ENCODE results near the gene S1PR5. TPM values are rescaled to one million over a fixed set of nuclear protein-coding genes. Genes with fewer than 3 reads are reported as not detected.

S1PR5 gene
- total RNA-seq, 4 donors from 2014 or later, result 0.84 TPM; not detected in 3

- Histone ChIP-seq H3K9me3 (no peaks in the 10 kb centered on the region), H3K4me1 (peaks cover 0 to 38% (median 15%) of the 10 kb centered on the region in 4 donors), H3K27ac (no peak overlapping the region), H3K36me3 (no peaks in the 10 kb centered on the region), H3K4me3 (no peak overlapping the region), H3K27me3 (peaks cover 0 to 99% of the 10 kb centered on the region in 2 donors)
- TF ChIP-seq, protein P1, sequence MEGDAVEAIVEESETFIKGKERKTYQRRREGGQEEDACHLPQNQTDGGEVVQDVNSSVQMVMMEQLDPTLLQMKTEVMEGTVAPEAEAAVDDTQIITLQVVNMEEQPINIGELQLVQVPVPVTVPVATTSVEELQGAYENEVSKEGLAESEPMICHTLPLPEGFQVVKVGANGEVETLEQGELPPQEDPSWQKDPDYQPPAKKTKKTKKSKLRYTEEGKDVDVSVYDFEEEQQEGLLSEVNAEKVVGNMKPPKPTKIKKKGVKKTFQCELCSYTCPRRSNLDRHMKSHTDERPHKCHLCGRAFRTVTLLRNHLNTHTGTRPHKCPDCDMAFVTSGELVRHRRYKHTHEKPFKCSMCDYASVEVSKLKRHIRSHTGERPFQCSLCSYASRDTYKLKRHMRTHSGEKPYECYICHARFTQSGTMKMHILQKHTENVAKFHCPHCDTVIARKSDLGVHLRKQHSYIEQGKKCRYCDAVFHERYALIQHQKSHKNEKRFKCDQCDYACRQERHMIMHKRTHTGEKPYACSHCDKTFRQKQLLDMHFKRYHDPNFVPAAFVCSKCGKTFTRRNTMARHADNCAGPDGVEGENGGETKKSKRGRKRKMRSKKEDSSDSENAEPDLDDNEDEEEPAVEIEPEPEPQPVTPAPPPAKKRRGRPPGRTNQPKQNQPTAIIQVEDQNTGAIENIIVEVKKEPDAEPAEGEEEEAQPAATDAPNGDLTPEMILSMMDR (IDR thresholded peaks at IDR 0.05), result no peak
- TF ChIP-seq POLR2A (IDR thresholded peaks at IDR 0.05), result no peak
- TF ChIP-seq EP300 (IDR thresholded peaks at IDR 0.05), result no peak
- no peak for DNase-seq (ENCODE audit: low spot score in 2 of 2)
- 19 to 35% methylated on average over 43 to 88 of the region's 107 CpGs for WGBS, 2 donors
Observed at GRCh38 chr19:10514211-10515145, 2.8 kb downstream of the S1PR5 start.

- 80 to 82% methylated on average over 7 of the region's 7 CpGs for WGBS, 2 donors
- peaks cover 0 to 28% (median 12%) of the 10 kb centered on the region in 4 donors for H3K4me1 ChIP-seq
- no peaks in the 10 kb centered on the region for H3K36me3 ChIP-seq
- no peak for TF ChIP-seq POLR2A (IDR thresholded peaks at IDR 0.05)
- TF ChIP-seq, protein P1 (IDR thresholded peaks at IDR 0.05), result no peak
- TF ChIP-seq EP300 (IDR thresholded peaks at IDR 0.05), result no peak
- H3K9me3 ChIP-seq, result no peaks in the 10 kb centered on the region
- H3K4me3 ChIP-seq, result no peak overlapping the region
- no peak overlapping the region for H3K27ac ChIP-seq
- peaks cover 0 to 98% of the 10 kb centered on the region in 2 donors for H3K27me3 ChIP-seq
- DNase-seq (ENCODE audit: low spot score in 2 of 2), result no peak
Observed at GRCh38 chr19:10513223-10513622, 4.0 kb downstream of the S1PR5 start.

- WGBS, 2 donors, result 7 to 8% methylated on average over 7 to 13 of the region's 15 CpGs
- no peak for DNase-seq (ENCODE audit: low spot score in 2 of 2)
- Histone ChIP-seq H3K4me3 (no peak overlapping the region), H3K27me3 (peaks cover 0 to 69% of the 10 kb centered on the region in 2 donors), H3K36me3 (no peaks in the 10 kb centered on the region), H3K27ac (no peak overlapping the region), H3K9me3 (no peaks in the 10 kb centered on the region), H3K4me1 (peaks cover 0 to 17% (median 2%) of the 10 kb centered on the region in 4 donors)
- TF ChIP-seq, protein P1 (IDR thresholded peaks at IDR 0.05), result peak; percentile 55 to 69 (median 58)
- TF ChIP-seq EP300 (IDR thresholded peaks at IDR 0.05), result no peak
Observed at GRCh38 chr19:10510301-10510802, 6.9 kb downstream of the S1PR5 start.

GRCh38 chr19:10508707-10509106 lies 8.5 kb downstream of the S1PR5 start:
- peaks cover 0 to 53% of the 10 kb centered on the region in 2 donors for H3K27me3 ChIP-seq
- DNase-seq (ENCODE audit: low spot score in 2 of 2), result no peak
- no peaks in the 10 kb centered on the region for H3K9me3 ChIP-seq
- no peak overlapping the region for H3K27ac ChIP-seq
- TF ChIP-seq EP300 (IDR thresholded peaks at IDR 0.05) (no peak), POLR2A (IDR thresholded peaks at IDR 0.05) (no peak)
- TF ChIP-seq, protein P1 (IDR thresholded peaks at IDR 0.05), result no peak
- no peaks in the 10 kb centered on the region for H3K36me3 ChIP-seq
- 86% methylated on average over 3 of the region's 3 CpGs for WGBS, 2 donors
- H3K4me3 ChIP-seq, result no peak overlapping the region
- H3K4me1 ChIP-seq, result peaks cover 0 to 9% (median 2%) of the 10 kb centered on the region in 4 donors

DNA sequence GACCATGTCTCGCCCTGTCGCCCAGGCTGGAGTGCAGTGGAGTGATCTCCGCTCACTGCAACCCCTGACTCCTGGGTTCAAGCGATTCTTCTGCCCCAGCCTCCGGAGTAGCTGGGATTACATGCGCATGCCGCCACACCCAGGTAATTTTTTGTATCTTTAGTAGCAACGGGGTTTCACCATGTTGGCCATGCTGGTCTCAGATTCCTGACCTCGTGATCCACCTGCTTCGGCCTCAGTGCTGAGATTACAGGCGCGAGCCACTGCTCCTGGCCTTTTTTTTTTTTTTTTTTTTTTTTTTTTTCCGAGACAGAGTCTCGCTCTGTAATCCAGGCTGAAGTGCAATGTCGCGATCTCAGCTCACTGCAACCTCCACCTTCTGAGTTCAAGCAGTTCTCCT lies 9.2 kb downstream of the S1PR5 start:
- peaks cover 0 to 46% of the 10 kb centered on the region in 2 donors for H3K27me3 ChIP-seq
- H3K4me1 ChIP-seq, result peaks cover 0 to 15% (median 4%) of the 10 kb centered on the region in 4 donors
- 89 to 91% methylated on average over 16 of the region's 16 CpGs for WGBS, 2 donors
- no peaks in the 10 kb centered on the region for H3K36me3 ChIP-seq
- no peak for TF ChIP-seq EP300 (IDR thresholded peaks at IDR 0.05)
- TF ChIP-seq POLR2A (IDR thresholded peaks at IDR 0.05), result no peak
- TF ChIP-seq, protein P1 (IDR thresholded peaks at IDR 0.05), result no peak
- no peak overlapping the region for H3K27ac ChIP-seq
- no peak overlapping the region for H3K4me3 ChIP-seq
- no peak for DNase-seq (ENCODE audit: low spot score in 2 of 2)
- no peaks in the 10 kb centered on the region for H3K9me3 ChIP-seq
